RWPE1 (cell line): ENCODE results near the gene EFNA3.

ENCODE experiments used
- CTCF ChIA-PET: fragments of 350-600 bp; sonication (Branson Sonifier 250); formaldehyde crosslinking; extraction: SDS; loops from one replicate; lab custom pipeline; 2021; lab: Yijun Ruan, JAX
- POLR2A ChIA-PET: fragments of 400-600 bp; formaldehyde crosslinking; extraction: SDS; loops from one replicate; lab custom pipeline; 2020; ENCODE audit warnings: antibody characterized with exemption; ENCODE audit not compliant: low non-redundant PET; lab: Yijun Ruan, JAX
- DNase-seq: peaks from one replicate; pipeline ENCODE4 v3.0.0; 2012; ENCODE audit warnings: low spot score
- H3K27ac ChIP-seq: fragments of 450-650 bp; 2 replicates; pipeline ENCODE4 v1.5.1; 2017
- TF ChIP-seq, protein P1 (sequence below): fragments of 450-650 bp; conservative IDR thresholded peaks from 2 replicates; pipeline ENCODE4 v1.5.1; 2017; ENCODE audit warnings: low read depth, mild to moderate bottlenecking

Gene EFNA3

DNA sequence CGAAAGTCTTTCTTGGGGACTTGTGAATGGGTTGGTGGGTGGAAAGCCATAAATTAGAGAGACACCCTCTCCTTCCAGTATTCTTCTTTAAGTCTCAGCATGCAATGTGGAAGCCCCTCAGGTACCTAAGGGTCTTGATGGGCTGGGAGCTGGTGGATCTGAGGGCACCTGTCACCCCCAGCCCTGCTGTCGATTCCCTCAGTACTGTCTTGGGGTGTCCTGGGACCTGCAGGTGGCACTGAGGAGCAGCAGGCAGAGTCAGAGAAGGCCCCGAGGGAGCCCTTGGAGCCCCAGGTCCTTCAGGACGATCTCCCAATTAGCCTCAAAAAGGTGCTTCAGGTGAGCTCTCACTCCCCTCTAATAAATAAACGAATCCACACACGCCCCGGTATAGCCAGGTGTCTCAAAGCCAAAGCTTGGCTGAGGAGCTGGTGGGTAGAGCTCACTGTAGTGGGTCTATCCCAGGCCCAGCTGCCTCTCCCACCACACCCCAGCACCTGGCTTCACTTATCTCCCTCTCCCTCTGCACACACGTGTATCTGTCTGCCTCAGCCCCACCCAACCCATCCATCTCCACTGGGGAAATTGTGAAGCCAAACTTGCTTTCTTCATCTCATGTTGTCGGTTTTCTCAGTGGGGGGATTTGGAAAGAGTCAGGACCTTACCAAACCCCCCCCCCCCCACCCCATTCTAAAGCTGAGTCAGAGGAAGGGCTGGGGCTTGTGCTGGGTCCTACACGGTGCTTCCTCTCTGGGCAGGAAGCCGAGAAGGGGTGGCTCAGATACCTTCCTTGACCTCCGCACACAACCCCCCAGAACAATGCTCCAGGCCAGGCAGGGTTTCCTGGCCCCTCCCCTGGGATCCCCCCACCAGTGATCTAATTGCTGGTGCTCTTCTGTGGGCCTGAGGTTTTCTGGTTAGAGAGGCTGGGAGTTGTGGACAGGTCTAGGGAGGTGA, 25.9 kb upstream of the EFNA3 start:
- POLR2A ChIA-PET = no interaction called here

DNA sequence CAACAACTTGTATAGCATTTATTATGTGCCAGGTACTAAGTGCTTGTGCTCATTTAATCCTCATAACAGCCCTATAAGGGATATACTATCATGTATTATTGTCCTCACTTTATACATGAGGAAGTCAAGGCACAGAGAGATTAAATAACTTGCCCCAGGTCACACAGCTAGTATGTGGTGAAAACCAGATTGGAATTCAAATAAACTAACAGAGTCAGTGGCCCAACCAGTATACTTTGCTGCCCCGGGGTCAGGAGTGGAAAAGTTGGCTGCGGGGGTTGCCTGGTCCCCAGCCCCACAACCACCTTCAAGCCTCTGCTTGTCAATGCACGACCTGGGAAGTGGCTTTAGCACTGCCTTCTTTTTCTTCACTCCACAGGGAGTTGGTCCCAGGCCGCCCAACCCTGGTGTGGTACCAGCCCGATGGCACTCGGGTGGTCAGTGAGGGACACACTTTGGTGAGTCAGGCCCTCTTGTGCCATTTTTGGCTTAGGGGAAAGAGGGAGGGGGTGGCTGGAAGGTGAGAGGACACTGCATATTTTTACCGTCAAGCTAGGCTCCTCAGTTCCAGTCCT, 25.0 kb upstream of the EFNA3 start:
- DNase-seq = no peak
- CTCF ChIA-PET = interaction anchor here (0.6 to 1.8 kb wide), 7 partner anchors 9 to 1108 kb away, joined by 3 to 8 read pairs (median 4); no protein-coding TSS in a partner anchor
- TF ChIP-seq, protein P1, sequence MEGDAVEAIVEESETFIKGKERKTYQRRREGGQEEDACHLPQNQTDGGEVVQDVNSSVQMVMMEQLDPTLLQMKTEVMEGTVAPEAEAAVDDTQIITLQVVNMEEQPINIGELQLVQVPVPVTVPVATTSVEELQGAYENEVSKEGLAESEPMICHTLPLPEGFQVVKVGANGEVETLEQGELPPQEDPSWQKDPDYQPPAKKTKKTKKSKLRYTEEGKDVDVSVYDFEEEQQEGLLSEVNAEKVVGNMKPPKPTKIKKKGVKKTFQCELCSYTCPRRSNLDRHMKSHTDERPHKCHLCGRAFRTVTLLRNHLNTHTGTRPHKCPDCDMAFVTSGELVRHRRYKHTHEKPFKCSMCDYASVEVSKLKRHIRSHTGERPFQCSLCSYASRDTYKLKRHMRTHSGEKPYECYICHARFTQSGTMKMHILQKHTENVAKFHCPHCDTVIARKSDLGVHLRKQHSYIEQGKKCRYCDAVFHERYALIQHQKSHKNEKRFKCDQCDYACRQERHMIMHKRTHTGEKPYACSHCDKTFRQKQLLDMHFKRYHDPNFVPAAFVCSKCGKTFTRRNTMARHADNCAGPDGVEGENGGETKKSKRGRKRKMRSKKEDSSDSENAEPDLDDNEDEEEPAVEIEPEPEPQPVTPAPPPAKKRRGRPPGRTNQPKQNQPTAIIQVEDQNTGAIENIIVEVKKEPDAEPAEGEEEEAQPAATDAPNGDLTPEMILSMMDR = no peak
- peak overlapping the region; percentile 98 for H3K27ac ChIP-seq
- POLR2A ChIA-PET = no interaction called here

More for the DNA sequence above, 25.9 kb upstream of the EFNA3 start:
- peak; percentile 63 for DNase-seq
- CTCF ChIA-PET = interaction anchor here (0.5 to 3.0 kb wide), 12 partner anchors 8 to 1129 kb away, joined by 3 to 27 read pairs (median 4); partner anchors contain the start of gene EFNA3
- peak overlapping the region; percentile 98 for H3K27ac ChIP-seq
- TF ChIP-seq, protein P1 = peak; percentile 69

DNA sequence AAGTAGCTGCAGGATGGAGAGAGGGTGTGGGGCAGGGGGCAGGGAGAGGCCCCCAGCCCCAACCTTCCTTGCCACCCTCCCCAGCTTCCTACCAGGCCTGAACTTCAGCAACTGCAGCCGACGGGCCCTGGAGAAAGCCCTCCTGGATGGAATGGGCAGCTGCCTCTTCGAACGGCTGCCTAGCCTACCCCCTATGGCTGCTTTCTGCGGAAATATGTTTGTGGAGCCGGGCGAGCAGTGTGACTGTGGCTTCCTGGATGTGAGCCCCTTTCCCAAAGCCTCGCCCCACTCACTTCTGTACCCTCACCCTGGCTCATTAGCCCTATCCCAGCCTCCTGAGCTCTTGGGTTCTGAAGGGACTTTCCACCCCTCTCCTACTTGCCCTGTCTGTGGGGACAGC, 21.5 kb upstream of the EFNA3 start:
- ChIA-PET CTCF (interaction anchor here (1.2 to 2.3 kb wide), 4 partner anchors 13 to 96 kb away, joined by 3 to 16 read pairs (median 6); partner anchors contain the start of gene PYGO2), POLR2A (no interaction called here)
- TF ChIP-seq, protein P1 = no peak
- no peak for DNase-seq
- peak overlapping the region; percentile 36 for H3K27ac ChIP-seq

DNA sequence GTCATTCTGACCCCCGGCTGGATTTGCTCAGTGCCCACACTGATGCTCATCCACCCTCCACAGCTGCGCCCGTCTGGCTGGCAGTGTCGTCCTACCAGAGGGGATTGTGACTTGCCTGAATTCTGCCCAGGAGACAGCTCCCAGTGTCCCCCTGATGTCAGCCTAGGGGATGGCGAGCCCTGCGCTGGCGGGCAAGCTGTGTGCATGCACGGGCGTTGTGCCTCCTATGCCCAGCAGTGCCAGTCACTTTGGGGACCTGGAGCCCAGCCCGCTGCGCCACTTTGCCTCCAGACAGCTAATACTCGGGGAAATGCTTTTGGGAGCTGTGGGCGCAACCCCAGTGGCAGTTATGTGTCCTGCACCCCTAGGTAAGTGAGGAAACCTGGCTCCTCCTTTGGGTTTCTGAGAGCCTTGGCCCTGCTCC, 20.8 kb upstream of the EFNA3 start:
- TF ChIP-seq, protein P1 = no peak
- H3K27ac ChIP-seq = peak overlapping the region; percentile 36
- POLR2A ChIA-PET = no interaction called here
- no peak for DNase-seq
- CTCF ChIA-PET = interaction anchor here (0.5 to 2.3 kb wide), 4 partner anchors 13 to 61 kb away, joined by 3 to 16 read pairs (median 6); no protein-coding TSS in a partner anchor

GRCh38 chr1:155060736-155061135, 17.9 kb upstream of the EFNA3 start:
- H3K27ac ChIP-seq = peak overlapping the region; percentile 92
- ChIA-PET CTCF (interaction anchor here (0.6 to 3.0 kb wide), 11 partner anchors 9 to 864 kb away, joined by 3 to 27 read pairs (median 5); partner anchors contain the start of gene ADAM15), POLR2A (interaction anchor here (0.5 kb wide), 1 partner anchor 9 kb away, joined by 4 read pairs; no protein-coding TSS in a partner anchor)
- TF ChIP-seq, protein P1 = no peak
- DNase-seq = no peak
